Mucosa of descending colon (tissue), 3 donors: ENCODE results near the gene MACO1. TPM values are rescaled to one million over a fixed set of nuclear protein-coding genes. Genes with fewer than 3 reads are reported as not detected.
"Not testable (repeated sequence)": the region's sequence is repeated elsewhere in the genome, so short reads cannot be mapped to it uniquely, and the experiment has no call there.

Experiments
- ATAC-seq: fragments of 200-7000 bp; cut with Tn5 transposase; one replicate; pipeline ENCODE4 v1.9.1; 2020; ENCODE audit warnings: mild to moderate bottlenecking, moderate library complexity
- DNase-seq, 3 donors: peaks; one replicate each; pipeline ENCODE4 v3.0.0-alpha.2; 2020
- H3K36me3 ChIP-seq: fragments of 200-600 bp; one replicate; pipeline ENCODE4 v1.8.0; 2021; ENCODE audit warnings: low read depth, mild to moderate bottlenecking
- H3K4me1 ChIP-seq: fragments of 200-600 bp; one replicate; pipeline ENCODE4 v1.8.0; 2021; ENCODE audit warnings: low read depth, mild to moderate bottlenecking
- H3K4me3 ChIP-seq: fragments of 200-600 bp; one replicate; pipeline ENCODE4 v1.8.0; 2021; ENCODE audit warnings: mild to moderate bottlenecking
- H3K9me3 ChIP-seq: fragments of 200-600 bp; one replicate; pipeline ENCODE4 v1.8.0; 2021; ENCODE audit warnings: mild to moderate bottlenecking
- intact Hi-C, 2 donors: fragments of 100-400 bp; cut with DNase I in 1 of 2; cut with micrococcal nuclease in 1 of 2; formaldehyde crosslinking; loops; one replicate each; pipeline versions ENCODE4 v1.11.0 to v1.11.1; 2022; cut with DNase I, micrococcal nuclease
- long read RNA-seq, 2 donors: library from polyadenylated mRNA; unstranded; transcript quantifications; one replicate each; pipeline ENCODE4 v2.0.0, GENCODE V29; 2019 to 2021
- total RNA-seq, 3 donors: library from RNA; stranded (reverse); fragmentation: NEBNext Ultra II Directional in 2 of 3; extraction: Animal tissue kit (Norgen Biotek cat#: 25700) in 2 of 3; gene quantifications; one replicate each; pipeline versions ENCODE4 v1.2.1 to v1.2.4, GENCODE V29; 2021 to 2023
- TF ChIP-seq, protein P1 (sequence below): fragments of 200-600 bp; IDR thresholded peaks from one replicate; pipeline ENCODE4 v1.8.0; 2022; ENCODE audit warnings: antibody characterized with exemption, mild to moderate bottlenecking
- donor health status: DM: no; HTN: no; CAD: no; lungs with moderate emphysema.
- donor health status: DM: no; HTN: no; CAD: no.
- donor health status: DM: no; HTN: yes; CAD: no.

The MACO1 gene, protein sequence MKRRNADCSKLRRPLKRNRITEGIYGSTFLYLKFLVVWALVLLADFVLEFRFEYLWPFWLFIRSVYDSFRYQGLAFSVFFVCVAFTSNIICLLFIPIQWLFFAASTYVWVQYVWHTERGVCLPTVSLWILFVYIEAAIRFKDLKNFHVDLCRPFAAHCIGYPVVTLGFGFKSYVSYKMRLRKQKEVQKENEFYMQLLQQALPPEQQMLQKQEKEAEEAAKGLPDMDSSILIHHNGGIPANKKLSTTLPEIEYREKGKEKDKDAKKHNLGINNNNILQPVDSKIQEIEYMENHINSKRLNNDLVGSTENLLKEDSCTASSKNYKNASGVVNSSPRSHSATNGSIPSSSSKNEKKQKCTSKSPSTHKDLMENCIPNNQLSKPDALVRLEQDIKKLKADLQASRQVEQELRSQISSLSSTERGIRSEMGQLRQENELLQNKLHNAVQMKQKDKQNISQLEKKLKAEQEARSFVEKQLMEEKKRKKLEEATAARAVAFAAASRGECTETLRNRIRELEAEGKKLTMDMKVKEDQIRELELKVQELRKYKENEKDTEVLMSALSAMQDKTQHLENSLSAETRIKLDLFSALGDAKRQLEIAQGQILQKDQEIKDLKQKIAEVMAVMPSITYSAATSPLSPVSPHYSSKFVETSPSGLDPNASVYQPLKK
- total RNA-seq, result 10 to 100 TPM; 21.8 to 23.5 (median 22.5) TPM
- long read RNA-seq, donor 1, partial matches to known transcripts, result 3 of 5 reads
- long read RNA-seq, donor 1, other reads (novel, unspliced or antisense), result 0 of 5 reads
- long read RNA-seq, donor 2, partial matches to known transcripts, result 4 of 5 reads
- long read RNA-seq, donor 2, other reads (novel, unspliced or antisense), result 1 of 5 reads

DNA sequence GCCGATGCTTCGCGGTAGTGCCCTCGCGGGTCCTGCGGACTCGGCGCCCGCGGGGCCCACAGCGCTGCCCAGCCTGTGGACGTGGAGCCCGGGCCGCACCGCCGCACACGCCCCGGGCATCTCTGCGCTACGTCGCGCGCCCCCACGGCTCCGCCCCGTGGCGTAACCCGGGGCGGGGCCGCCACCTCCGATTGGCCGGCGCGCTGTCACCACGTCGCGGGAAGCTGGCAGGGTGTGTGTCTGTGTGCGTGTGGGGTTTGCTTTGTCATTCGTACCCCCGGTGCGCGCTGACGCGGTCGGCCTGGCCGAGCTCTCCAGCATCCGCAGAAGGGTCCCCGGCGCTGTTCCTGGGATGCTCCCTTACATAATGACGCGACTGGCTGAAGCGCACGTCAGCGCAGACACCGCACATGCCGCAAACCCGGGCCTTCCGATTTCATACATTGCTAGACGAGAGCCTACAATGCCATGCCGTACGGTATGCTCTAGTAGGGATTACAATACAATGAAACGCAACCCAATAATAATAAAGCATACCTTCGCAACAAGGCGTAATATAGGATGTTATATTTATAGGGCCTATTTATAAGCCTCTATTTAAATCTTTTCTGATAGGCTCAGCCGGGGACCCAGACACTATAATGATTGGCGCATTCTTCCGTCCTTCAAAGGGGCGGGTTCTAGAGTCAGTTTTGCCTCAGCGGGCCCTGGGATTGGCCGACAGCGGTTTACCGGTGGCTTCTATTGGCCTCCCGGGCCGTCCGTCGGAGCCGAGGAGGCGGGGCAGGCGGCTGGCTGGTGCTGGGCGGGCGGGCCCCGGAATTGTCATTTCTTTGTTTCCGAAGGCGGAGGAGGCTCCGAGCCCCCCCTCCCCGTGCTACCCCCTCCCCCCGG is at the start of gene MACO1:
TSS of gene MACO1 (plus strand) at position 825 of the 894 bp plus-strand sequence. CDS start 202 bp downstream, outside the sequence.
- peak; percentile 92 for ATAC-seq
- peak; percentile 96 to 98 (median 98) for DNase-seq
- peak within 1 kb of the TSS; percentile 84 for H3K4me3 ChIP-seq
- TF ChIP-seq, protein P1, sequence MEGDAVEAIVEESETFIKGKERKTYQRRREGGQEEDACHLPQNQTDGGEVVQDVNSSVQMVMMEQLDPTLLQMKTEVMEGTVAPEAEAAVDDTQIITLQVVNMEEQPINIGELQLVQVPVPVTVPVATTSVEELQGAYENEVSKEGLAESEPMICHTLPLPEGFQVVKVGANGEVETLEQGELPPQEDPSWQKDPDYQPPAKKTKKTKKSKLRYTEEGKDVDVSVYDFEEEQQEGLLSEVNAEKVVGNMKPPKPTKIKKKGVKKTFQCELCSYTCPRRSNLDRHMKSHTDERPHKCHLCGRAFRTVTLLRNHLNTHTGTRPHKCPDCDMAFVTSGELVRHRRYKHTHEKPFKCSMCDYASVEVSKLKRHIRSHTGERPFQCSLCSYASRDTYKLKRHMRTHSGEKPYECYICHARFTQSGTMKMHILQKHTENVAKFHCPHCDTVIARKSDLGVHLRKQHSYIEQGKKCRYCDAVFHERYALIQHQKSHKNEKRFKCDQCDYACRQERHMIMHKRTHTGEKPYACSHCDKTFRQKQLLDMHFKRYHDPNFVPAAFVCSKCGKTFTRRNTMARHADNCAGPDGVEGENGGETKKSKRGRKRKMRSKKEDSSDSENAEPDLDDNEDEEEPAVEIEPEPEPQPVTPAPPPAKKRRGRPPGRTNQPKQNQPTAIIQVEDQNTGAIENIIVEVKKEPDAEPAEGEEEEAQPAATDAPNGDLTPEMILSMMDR, result no peak
- H3K36me3 ChIP-seq, result no peaks in the 10 kb centered on the region
- peaks cover 18% of the 10 kb centered on the region for H3K4me1 ChIP-seq
- intact Hi-C loops, result no loop called here
- no peaks in the 10 kb centered on the region for H3K9me3 ChIP-seq

DNA sequence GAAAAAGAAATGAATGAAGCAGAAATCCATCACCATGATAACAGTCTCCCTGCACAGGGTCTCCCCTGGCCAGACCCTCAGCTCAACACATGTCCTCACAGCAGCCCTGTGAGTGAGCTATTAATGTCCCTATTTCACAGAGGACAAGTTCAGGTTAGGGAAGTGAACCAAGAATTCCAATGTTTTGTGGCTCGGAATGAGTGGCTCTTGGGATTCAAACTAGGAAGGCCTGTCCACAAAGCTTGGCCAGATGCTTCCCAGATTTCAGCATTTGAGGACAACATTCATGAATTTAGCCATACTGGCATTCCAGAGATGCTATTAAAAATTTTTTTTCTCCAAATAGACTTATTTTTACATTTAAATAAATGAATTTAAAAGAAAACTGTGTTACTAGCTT is 48.2 kb upstream of the MACO1 start:
- ATAC-seq, H3K9me3 ChIP-seq, H3K4me3 ChIP-seq, intact Hi-C loops, H3K36me3 ChIP-seq, DNase-seq, H3K4me1 ChIP-seq: not testable (repeated sequence)

DNA sequence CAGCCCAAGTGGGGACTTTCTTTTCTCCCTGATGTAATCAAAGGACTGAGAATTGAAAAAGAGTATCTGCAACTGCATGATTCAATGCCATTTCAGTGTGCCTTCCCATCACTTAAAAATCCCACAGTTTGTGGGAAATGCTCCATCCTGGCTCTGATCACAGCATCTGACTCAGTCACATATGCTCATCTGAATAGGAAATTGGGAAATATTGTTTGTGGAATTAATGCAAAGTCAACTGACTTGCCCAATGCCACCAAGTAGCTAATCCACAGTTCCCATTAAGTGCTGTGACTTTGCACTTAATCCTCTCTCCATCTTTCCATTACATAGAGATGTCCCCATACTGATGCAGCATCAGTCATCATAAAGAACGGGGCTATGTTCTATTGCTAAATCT is 47.6 kb upstream of the MACO1 start:
- H3K9me3 ChIP-seq, DNase-seq, H3K4me1 ChIP-seq, H3K4me3 ChIP-seq, ATAC-seq, intact Hi-C loops, H3K36me3 ChIP-seq: not testable (repeated sequence)

DNA sequence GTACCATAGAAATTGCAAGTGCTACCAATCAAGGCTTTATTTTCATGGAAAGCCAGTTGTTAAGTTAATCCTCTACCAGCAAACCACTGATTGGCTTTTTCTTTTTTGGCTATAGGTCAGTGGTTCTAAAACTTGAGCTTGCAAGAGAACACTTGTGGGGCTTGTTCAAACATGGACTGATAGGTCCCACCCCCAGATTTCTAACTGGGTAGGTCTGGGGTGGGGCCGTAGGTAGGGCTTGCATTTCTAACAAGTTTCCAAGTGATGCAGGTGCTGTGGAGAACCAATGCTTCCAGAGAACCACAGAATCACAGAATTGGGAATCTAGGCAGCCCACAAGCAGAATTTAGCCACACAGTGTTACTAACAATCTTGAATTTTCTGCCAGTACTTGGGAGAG is 46.8 kb upstream of the MACO1 start:
- ATAC-seq, H3K4me1 ChIP-seq, DNase-seq, H3K9me3 ChIP-seq, H3K36me3 ChIP-seq, H3K4me3 ChIP-seq, intact Hi-C loops: not testable (repeated sequence)

DNA sequence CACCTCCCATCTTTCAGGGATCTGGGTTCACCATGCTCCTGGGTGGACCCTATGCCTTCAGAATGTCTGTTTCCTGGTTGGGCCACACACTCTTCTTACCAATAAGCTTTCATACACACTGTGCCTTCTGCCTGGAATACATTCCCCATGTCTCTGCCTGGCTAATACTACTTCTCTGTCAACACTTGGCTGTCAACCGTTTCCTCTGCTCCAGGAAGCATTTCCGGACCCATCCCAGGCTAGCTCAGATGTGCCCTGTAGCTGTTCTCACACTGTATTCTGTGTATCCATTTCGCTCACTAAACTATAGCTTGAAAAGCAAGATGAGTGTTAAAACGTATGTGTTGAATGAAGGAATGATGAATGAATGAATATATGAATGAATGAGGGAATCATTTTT is 43.6 kb upstream of the MACO1 start:
- H3K9me3 ChIP-seq, H3K4me3 ChIP-seq, intact Hi-C loops, ATAC-seq, H3K4me1 ChIP-seq, DNase-seq, H3K36me3 ChIP-seq: not testable (repeated sequence)

DNA sequence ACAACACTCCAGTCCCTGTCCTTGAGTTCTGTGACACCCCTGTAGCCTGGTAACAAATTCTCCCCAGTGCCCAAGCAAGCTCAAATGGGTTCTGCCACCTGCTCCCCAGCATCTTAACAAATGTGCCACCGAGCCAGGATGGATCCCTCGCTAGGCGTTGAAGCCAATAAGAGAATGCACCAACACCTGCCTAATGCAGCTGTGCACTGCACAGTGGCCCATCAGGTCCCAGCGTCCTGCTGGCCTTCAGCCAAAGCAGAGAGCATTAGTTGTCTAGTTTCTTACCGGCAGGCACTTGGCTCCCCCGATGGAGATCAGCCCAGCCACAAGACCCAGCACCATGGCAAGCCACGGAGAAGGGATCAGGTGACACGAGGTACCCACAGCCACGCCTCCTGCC is 42.0 kb upstream of the MACO1 start:
- H3K4me3 ChIP-seq, H3K9me3 ChIP-seq, H3K36me3 ChIP-seq, H3K4me1 ChIP-seq, DNase-seq, intact Hi-C loops, ATAC-seq: not testable (repeated sequence)

DNA sequence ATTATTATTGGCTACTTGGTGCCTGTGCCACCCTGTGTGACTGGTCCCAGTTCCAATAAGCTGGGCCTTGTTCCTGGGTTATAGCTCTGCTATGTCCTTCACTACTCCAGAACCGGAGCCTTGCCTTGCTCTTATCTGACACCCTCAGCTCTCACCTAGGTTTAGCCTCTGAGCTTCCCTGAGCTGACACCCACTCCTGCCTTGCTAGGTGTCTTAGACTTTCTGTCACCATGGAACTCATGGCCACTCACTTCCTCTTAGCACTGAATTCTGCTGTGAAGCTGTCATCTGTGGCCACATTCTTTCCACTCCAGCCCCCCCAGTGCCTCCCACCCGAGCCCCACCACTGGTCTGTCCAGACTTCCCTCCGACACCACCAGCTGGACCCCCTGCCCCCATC is 41.0 kb upstream of the MACO1 start:
- H3K4me3 ChIP-seq, H3K36me3 ChIP-seq, ATAC-seq, H3K9me3 ChIP-seq, H3K4me1 ChIP-seq, DNase-seq, intact Hi-C loops: not testable (repeated sequence)

DNA sequence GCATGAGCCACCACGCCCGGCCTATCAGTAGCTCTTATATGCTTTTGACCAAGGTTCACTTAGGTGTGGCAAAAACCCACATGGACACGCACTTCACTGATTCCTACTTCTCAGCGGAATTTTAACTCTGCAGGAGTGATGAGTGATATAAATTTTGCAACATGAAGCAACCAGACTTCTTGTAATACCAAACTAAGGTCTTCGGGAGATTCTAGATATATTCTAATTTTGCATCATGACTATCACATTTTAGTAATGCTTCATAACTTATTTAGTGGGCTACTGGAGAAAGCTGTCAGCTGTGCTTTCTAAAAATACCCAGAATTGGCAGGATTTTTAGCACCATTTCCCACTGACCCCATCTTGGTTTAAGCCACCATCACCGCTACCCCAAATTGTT is 37.9 kb upstream of the MACO1 start:
- Histone ChIP-seq H3K4me1 (no peaks in the 10 kb centered on the region), H3K36me3 (no peaks in the 10 kb centered on the region), H3K9me3 (no peaks in the 10 kb centered on the region), H3K4me3 (no peak overlapping the region)
- intact Hi-C loops, result no loop called here
- DNase-seq (peak in 1 of 3 donors; percentile 6), ATAC-seq (peak; percentile 36)
- TF ChIP-seq, protein P1, result no peak

DNA sequence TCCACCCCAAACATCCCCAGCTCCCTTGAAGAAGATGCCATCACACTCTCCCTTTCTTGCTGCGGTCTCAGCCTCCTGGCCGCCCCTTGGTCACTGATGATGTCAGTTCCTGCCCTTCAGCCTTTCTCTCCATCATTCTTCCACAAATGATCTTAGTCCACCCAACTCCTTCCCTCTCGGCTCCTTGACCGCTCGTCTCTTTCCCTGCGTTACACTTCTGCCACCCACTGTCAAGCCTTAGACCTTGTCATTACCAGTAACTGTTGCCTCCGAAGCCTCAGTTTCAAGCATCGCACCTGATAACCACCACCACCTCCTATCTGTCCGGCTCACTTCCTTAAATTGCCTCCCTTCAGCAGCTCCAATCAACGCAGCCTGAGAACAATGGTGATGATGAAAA is 33.1 kb upstream of the MACO1 start:
- H3K4me3 ChIP-seq, H3K4me1 ChIP-seq, ATAC-seq, DNase-seq, intact Hi-C loops, H3K9me3 ChIP-seq, H3K36me3 ChIP-seq: not testable (repeated sequence)

DNA sequence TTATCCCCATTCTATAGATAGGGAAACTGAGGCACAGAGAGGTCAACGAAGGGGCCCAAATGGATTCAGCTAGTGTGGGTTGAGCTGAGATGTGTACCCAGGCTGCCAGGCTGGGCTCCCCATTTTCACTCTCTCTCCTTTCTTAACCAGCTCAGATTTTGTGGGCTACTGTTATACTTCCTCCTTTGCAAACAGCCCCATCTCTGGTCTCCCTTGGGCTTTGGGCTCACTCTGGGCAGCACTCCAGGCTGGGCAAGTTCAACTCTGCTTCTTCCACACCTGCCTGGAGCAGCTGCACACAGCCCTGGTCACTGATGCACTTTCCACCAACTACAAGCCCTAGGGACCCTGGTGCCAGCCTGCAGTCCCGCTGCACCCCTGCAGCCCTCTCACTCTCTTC is 32.6 kb upstream of the MACO1 start:
- H3K4me1 ChIP-seq, H3K36me3 ChIP-seq, ATAC-seq, H3K4me3 ChIP-seq, intact Hi-C loops, DNase-seq, H3K9me3 ChIP-seq: not testable (repeated sequence)
